Smooth muscle cell (in vitro differentiated cells): Measurements from ENCODE around the gene CST3. TPM values are rescaled to one million over a fixed set of nuclear protein-coding genes. Genes with fewer than 3 reads are reported as not detected.
A peak's percentile ranks its signal among the peaks of the same experiment; 100 is the strongest.

Experiments
- DNase-seq: peaks from one replicate; lab custom pipeline; 2025; ENCODE audit not compliant: unreplicated experiment; lab: John Stamatoyannopoulos, UW
- H2AFZ ChIP-seq: fragments of 200-600 bp; sonication (generic); 2 replicates; pipeline ENCODE4 v1.6.0; 2016; ENCODE audit warnings: antibody characterized with exemption, low read depth, mild to moderate bottlenecking
- H3F3A ChIP-seq: fragments of 200-600 bp; sonication (generic); 2 replicates; pipeline ENCODE4 v1.6.0; 2017; ENCODE audit warnings: antibody characterized with exemption, low read depth
- H3K27ac ChIP-seq: fragments of 200-600 bp; sonication (generic); 2 replicates; pipeline ENCODE4 v1.5.1; 2016; ENCODE audit warnings: low read depth, mild to moderate bottlenecking
- H3K27me3 ChIP-seq: fragments of 200-600 bp; sonication (generic); 2 replicates; pipeline ENCODE4 v1.6.1; 2016; ENCODE audit warnings: low read depth, mild to moderate bottlenecking
- H3K36me3 ChIP-seq: fragments of 200-600 bp; sonication (generic); 2 replicates; pipeline ENCODE4 v1.5.1; 2016; ENCODE audit warnings: low read depth
- H3K4me1 ChIP-seq: fragments of 200-600 bp; sonication (generic); 2 replicates; pipeline ENCODE4 v1.5.1; 2016; ENCODE audit warnings: low read depth
- H3K4me2 ChIP-seq: fragments of 200-600 bp; sonication (generic); 2 replicates; pipeline ENCODE4 v1.6.0; 2016; ENCODE audit warnings: mild to moderate bottlenecking
- H3K4me3 ChIP-seq: fragments of 200-600 bp; sonication (generic); 2 replicates; pipeline ENCODE4 v1.5.1; 2016; ENCODE audit warnings: mild to moderate bottlenecking
- H3K79me2 ChIP-seq: fragments of 200-600 bp; sonication (generic); 2 replicates; pipeline ENCODE4 v1.6.0; 2016; ENCODE audit warnings: low read depth, mild to moderate bottlenecking
- H3K9ac ChIP-seq: fragments of 200-600 bp; sonication (generic); 2 replicates; pipeline ENCODE4 v1.6.0; 2016; ENCODE audit warnings: low read depth
- H3K9me3 ChIP-seq: fragments of 200-600 bp; sonication (generic); replicated peaks from 2 replicates; pipeline ENCODE4 v1.5.1; 2016; ENCODE audit warnings: low read depth
- H4K20me1 ChIP-seq: fragments of 200-600 bp; sonication (generic); 2 replicates; pipeline ENCODE4 v1.6.0; 2016; ENCODE audit warnings: low read depth
- WGBS: methylation state at CpG from one replicate; pipeline ENCODE4 v1.1.7; 2016; ENCODE audit warnings: low lambda C conversion rate; 5-methylcytosine and 5-hydroxymethylcytosine counted together
- polyA plus RNA-seq: library from polyadenylated mRNA; unstranded; fragments of >200 nt; fragmentation: Nextera tagmentation; extraction: Ambion mirVana; gene quantifications from 2 replicates; pipeline ENCODE4 v1.2.1, GENCODE V29; 2016
- total RNA-seq: library from RNA; depleted of rRNA; stranded (reverse); fragments of >200 nt; gene quantifications from 2 replicates; pipeline ENCODE4 v1.2.3, GENCODE V29; 2014
- TF ChIP-seq, protein P1 (sequence below): fragments of 200-600 bp; sonication (generic); IDR thresholded peaks from 2 replicates; pipeline ENCODE4 v1.5.1; 2017; ENCODE audit warnings: borderline replicate concordance, mild to moderate bottlenecking, antibody characterized with exemption; ENCODE audit not compliant: insufficient read depth, poor library complexity, severe bottlenecking

The CST3 gene
- total and polyA plus RNA-seq, 2 experiments from 2014 or later, result 170 to 338 TPM

GRCh38 chr20:23670361-23670760 lies 32.6 kb upstream of the CST3 start:
- Histone ChIP-seq H2AFZ (no peak overlapping the region), H3K4me2 (no peak overlapping the region), H3K4me1 (no peaks in the 10 kb centered on the region), H3K36me3 (no peaks in the 10 kb centered on the region), H3K4me3 (no peak overlapping the region), H3K9me3 (no peaks in the 10 kb centered on the region), H3K27me3 (no peaks in the 10 kb centered on the region), H3K79me2 (no peaks in the 10 kb centered on the region), H3F3A (no peaks in the 10 kb centered on the region), H4K20me1 (no peaks in the 10 kb centered on the region), H3K9ac (no peak overlapping the region), H3K27ac (no peak overlapping the region)
- no peak for DNase-seq
- 69% methylated on average over 1 of the region's 1 CpG for WGBS
- TF ChIP-seq, protein P1, sequence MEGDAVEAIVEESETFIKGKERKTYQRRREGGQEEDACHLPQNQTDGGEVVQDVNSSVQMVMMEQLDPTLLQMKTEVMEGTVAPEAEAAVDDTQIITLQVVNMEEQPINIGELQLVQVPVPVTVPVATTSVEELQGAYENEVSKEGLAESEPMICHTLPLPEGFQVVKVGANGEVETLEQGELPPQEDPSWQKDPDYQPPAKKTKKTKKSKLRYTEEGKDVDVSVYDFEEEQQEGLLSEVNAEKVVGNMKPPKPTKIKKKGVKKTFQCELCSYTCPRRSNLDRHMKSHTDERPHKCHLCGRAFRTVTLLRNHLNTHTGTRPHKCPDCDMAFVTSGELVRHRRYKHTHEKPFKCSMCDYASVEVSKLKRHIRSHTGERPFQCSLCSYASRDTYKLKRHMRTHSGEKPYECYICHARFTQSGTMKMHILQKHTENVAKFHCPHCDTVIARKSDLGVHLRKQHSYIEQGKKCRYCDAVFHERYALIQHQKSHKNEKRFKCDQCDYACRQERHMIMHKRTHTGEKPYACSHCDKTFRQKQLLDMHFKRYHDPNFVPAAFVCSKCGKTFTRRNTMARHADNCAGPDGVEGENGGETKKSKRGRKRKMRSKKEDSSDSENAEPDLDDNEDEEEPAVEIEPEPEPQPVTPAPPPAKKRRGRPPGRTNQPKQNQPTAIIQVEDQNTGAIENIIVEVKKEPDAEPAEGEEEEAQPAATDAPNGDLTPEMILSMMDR, result no peak

- Histone ChIP-seq H3K79me2 (no peaks in the 10 kb centered on the region), H3K27ac (no peak overlapping the region), H4K20me1 (no peaks in the 10 kb centered on the region), H3K9me3 (no peaks in the 10 kb centered on the region), H3K27me3 (no peaks in the 10 kb centered on the region), H3K36me3 (no peaks in the 10 kb centered on the region), H3K4me1 (no peaks in the 10 kb centered on the region), H3K4me2 (no peak overlapping the region), H3K9ac (no peak overlapping the region), H3F3A (no peaks in the 10 kb centered on the region), H3K4me3 (no peak overlapping the region), H2AFZ (no peak overlapping the region)
- TF ChIP-seq, protein P1, result no peak
- 86% methylated on average over 7 of the region's 7 CpGs for WGBS
- DNase-seq, result no peak
Measured at GRCh38 chr20:23669866-23670265, 32.1 kb upstream of the CST3 start.

DNA sequence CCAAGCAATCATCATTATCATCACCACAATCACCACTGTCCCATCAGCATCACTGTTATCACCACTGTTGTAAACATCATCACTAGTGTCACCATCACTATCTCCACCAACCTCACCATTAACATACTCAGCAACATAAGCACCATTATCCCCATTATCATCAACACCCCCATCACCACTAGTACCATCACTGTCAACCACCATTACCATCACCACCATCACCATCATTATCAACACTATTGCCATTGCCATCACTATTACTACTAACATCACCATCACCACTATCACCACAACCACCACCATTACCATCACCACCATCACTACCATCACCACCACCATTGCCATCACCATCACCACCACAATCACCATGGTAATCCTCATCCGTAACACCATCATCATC lies 31.6 kb upstream of the CST3 start:
- H3K9ac ChIP-seq, result no peak overlapping the region
- H3K79me2 ChIP-seq, result no peaks in the 10 kb centered on the region
- TF ChIP-seq, protein P1, result no peak
- H3K27ac ChIP-seq, result no peak overlapping the region
- WGBS, result 75% methylated on average over 1 of the region's 1 CpG
- no peaks in the 10 kb centered on the region for H3K36me3 ChIP-seq
- no peak for DNase-seq
- H3K4me1 ChIP-seq, result no peaks in the 10 kb centered on the region
- no peaks in the 10 kb centered on the region for H3K27me3 ChIP-seq
- no peaks in the 10 kb centered on the region for H3F3A ChIP-seq
- H2AFZ ChIP-seq, result no peak overlapping the region
- H4K20me1 ChIP-seq, result no peaks in the 10 kb centered on the region
- no peak overlapping the region for H3K4me3 ChIP-seq
- H3K9me3 ChIP-seq, result no peaks in the 10 kb centered on the region
- H3K4me2 ChIP-seq, result no peak overlapping the region

GRCh38 chr20:23668477-23668951 lies 30.8 kb upstream of the CST3 start:
- Histone ChIP-seq H3K9me3 (no peaks in the 10 kb centered on the region), H3K4me1 (no peaks in the 10 kb centered on the region), H3F3A (no peaks in the 10 kb centered on the region), H4K20me1 (no peaks in the 10 kb centered on the region), H3K79me2 (no peaks in the 10 kb centered on the region), H3K27ac (no peak overlapping the region), H3K4me3 (no peak overlapping the region), H3K4me2 (no peak overlapping the region), H3K36me3 (no peaks in the 10 kb centered on the region), H3K9ac (no peak overlapping the region), H3K27me3 (no peaks in the 10 kb centered on the region), H2AFZ (no peak overlapping the region)
- TF ChIP-seq, protein P1, result peak; percentile 90
- 13% methylated on average over 4 of the region's 4 CpGs for WGBS
- peak; percentile 5 for DNase-seq
